HEK293T (cell line): ENCODE measurements around the gene STX18.

Experiments
- BHLHE40 ChIP-seq: fragments of 450-650 bp; IDR thresholded peaks from 2 replicates; pipeline ENCODE4 v1.6.1; 2016; ENCODE audit warnings: mild to moderate bottlenecking, moderate library complexity, borderline replicate concordance
- ELF4 ChIP-seq: fragments of 450-650 bp; IDR thresholded peaks from 2 replicates; pipeline ENCODE4 v1.6.1; 2017; ENCODE audit warnings: antibody characterized with exemption
- FOXK2 ChIP-seq: fragments of 450-650 bp; IDR thresholded peaks from 2 replicates; pipeline ENCODE4 v1.6.1; 2016; ENCODE audit warnings: mild to moderate bottlenecking
- FOXM1 ChIP-seq: fragments of 450-650 bp; IDR thresholded peaks from 2 replicates; pipeline ENCODE4 v1.6.1; 2017; ENCODE audit warnings: mild to moderate bottlenecking, borderline replicate concordance
- HDGF ChIP-seq: fragments of 450-650 bp; IDR thresholded peaks from 2 replicates; pipeline ENCODE4 v1.6.1; 2017; ENCODE audit warnings: antibody characterized with exemption, borderline replicate concordance
- NFRKB ChIP-seq: fragments of 450-650 bp; IDR thresholded peaks from 2 replicates; pipeline ENCODE4 v1.6.1; 2016; ENCODE audit warnings: mild to moderate bottlenecking, moderate library complexity
- SP1 ChIP-seq: fragments of 450-650 bp; IDR thresholded peaks from 2 replicates; pipeline ENCODE4 v1.6.1; 2017
- SUZ12 ChIP-seq: fragments of 450-650 bp; IDR thresholded peaks from 2 replicates; pipeline ENCODE4 v1.6.1; 2016; ENCODE audit warnings: mild to moderate bottlenecking
- TARDBP ChIP-seq: fragments of 450-650 bp; IDR thresholded peaks from 2 replicates; pipeline ENCODE4 v1.6.1; 2016
- ZNF384 ChIP-seq: fragments of 450-650 bp; IDR thresholded peaks from 2 replicates; pipeline ENCODE4 v1.6.1; 2016

GRCh38 chr4:4457803-4458553 is 83.9 kb downstream of the STX18 start:
- TF ChIP-seq ELF4 = no peak
- TF ChIP-seq BHLHE40 = no peak
- no peak for TF ChIP-seq SUZ12
- no peak for TF ChIP-seq HDGF
- no peak for TF ChIP-seq TARDBP
- TF ChIP-seq SP1 = no peak
- no peak for TF ChIP-seq ZNF384
- no peak for TF ChIP-seq FOXK2
- no peak for TF ChIP-seq NFRKB
- no peak for TF ChIP-seq FOXM1
